Measurements from ENCODE around the gene AHI1. TPM values are rescaled to one million over a fixed set of nuclear protein-coding genes. Genes with fewer than 3 reads are reported as not detected.

Gene AHI1
- total RNA-seq, 1 experiment from 2014 or later = 11.3 TPM

DNA sequence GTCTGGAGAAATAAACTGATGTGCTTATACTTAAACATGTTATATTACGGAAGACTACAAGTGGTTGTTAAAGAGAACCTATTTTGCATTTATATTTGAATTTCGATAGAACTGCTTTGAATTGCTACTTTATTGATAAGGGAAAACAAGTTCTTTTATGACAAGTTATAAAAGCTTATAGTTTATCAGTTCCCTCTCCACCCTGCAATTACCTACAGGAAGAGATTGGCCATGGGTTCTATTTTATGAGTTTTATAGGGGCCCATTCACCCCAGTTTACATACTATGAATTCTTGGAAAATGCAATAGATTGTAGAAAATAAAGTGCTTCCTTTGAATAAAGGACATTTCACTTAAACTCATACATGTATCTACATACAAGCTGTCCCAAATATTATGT lies 144.4 kb downstream of the AHI1 start:
- TF ChIP-seq, protein P1, sequence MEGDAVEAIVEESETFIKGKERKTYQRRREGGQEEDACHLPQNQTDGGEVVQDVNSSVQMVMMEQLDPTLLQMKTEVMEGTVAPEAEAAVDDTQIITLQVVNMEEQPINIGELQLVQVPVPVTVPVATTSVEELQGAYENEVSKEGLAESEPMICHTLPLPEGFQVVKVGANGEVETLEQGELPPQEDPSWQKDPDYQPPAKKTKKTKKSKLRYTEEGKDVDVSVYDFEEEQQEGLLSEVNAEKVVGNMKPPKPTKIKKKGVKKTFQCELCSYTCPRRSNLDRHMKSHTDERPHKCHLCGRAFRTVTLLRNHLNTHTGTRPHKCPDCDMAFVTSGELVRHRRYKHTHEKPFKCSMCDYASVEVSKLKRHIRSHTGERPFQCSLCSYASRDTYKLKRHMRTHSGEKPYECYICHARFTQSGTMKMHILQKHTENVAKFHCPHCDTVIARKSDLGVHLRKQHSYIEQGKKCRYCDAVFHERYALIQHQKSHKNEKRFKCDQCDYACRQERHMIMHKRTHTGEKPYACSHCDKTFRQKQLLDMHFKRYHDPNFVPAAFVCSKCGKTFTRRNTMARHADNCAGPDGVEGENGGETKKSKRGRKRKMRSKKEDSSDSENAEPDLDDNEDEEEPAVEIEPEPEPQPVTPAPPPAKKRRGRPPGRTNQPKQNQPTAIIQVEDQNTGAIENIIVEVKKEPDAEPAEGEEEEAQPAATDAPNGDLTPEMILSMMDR (IDR thresholded peaks at IDR 0.05; ENCODE audit: insufficient read depth in 1 of 2, low read depth in 1 of 2, low read length in 1 of 2, severe bottlenecking in 1 of 2, unreplicated experiment in 1 of 2) = no peak

DNA sequence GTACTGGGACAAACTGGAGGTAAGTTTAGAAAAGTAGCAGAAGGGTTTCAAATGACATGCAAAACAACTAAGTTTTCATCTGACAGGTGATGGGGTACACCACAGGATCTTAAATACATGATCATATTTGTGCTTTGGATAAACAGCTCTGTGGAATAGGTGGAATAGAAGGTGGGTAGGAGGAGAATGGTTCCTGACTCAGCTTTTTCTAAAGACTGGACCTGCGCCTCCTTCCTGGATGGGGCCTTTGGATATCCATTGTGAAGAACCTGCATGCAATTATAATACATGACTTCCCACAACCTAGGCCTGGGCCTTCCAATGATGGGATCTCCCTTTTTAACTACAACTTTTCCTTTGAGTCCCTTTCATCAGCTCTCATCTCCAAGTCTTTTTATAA lies 145.9 kb downstream of the AHI1 start:
- H3K27ac Mint-ChIP-seq (ENCODE audit: unreplicated experiment) = no peak overlapping the region
- Histone ChIP-seq H3K4me3 (ENCODE audit: low read depth, low read length) (no peak overlapping the region), H3K27me3 (replicated peaks; ENCODE audit: control insufficient read depth, insufficient read depth, low read length) (no peaks in the 10 kb centered on the region), H3K9me3 (no peaks in the 10 kb centered on the region), H3K4me1 (no peaks in the 10 kb centered on the region), H3K36me3 (ENCODE audit: control insufficient read depth, insufficient read depth, low read length) (no peaks in the 10 kb centered on the region)
- no peaks in the 10 kb centered on the region for H3K36me3 Mint-ChIP-seq (ENCODE audit: insufficient read depth, unreplicated experiment)
- TF ChIP-seq, protein P1 (IDR thresholded peaks at IDR 0.05; ENCODE audit: insufficient read depth in 1 of 2, low read depth in 1 of 2, low read length in 1 of 2, severe bottlenecking in 1 of 2, unreplicated experiment in 1 of 2) = no peak
- no peaks in the 10 kb centered on the region for H3K9me3 Mint-ChIP-seq (ENCODE audit: unreplicated experiment)
- intact Hi-C loops (cut with micrococcal nuclease; ENCODE audit: unreplicated experiment) = no loop called here
- H3K4me3 Mint-ChIP-seq (ENCODE audit: unreplicated experiment) = no peak overlapping the region
- H3K27me3 Mint-ChIP-seq (ENCODE audit: insufficient read depth, unreplicated experiment) = no peaks in the 10 kb centered on the region
- no peaks in the 10 kb centered on the region for H3K4me1 Mint-ChIP-seq (ENCODE audit: low read depth, unreplicated experiment)
- POLR2A ChIA-PET = no interaction called here
- CTCF ChIA-PET = no interaction called here
- no TSS peak for BruUV-seq (replicated peaks)
- no peak for DNase-seq

More for the DNA sequence above, 144.4 kb downstream of the AHI1 start:
- H3K4me1 Mint-ChIP-seq (ENCODE audit: low read depth, unreplicated experiment) = no peaks in the 10 kb centered on the region
- ChIA-PET POLR2A (no interaction called here), CTCF (no interaction called here)
- Histone ChIP-seq H3K36me3 (ENCODE audit: control insufficient read depth, insufficient read depth, low read length) (no peaks in the 10 kb centered on the region), H3K27me3 (replicated peaks; ENCODE audit: control insufficient read depth, insufficient read depth, low read length) (no peaks in the 10 kb centered on the region), H3K4me1 (no peaks in the 10 kb centered on the region), H3K4me3 (ENCODE audit: low read depth, low read length) (no peak overlapping the region), H3K9me3 (no peaks in the 10 kb centered on the region)
- intact Hi-C loops (cut with micrococcal nuclease; ENCODE audit: unreplicated experiment) = no loop called here
- no TSS peak for BruUV-seq (replicated peaks)
- H3K27me3 Mint-ChIP-seq (ENCODE audit: insufficient read depth, unreplicated experiment) = no peaks in the 10 kb centered on the region
- H3K4me3 Mint-ChIP-seq (ENCODE audit: unreplicated experiment) = no peak overlapping the region
- H3K36me3 Mint-ChIP-seq (ENCODE audit: insufficient read depth, unreplicated experiment) = no peaks in the 10 kb centered on the region
- no peaks in the 10 kb centered on the region for H3K9me3 Mint-ChIP-seq (ENCODE audit: unreplicated experiment)
- no peak for DNase-seq
- no peak overlapping the region for H3K27ac Mint-ChIP-seq (ENCODE audit: unreplicated experiment)

DNA sequence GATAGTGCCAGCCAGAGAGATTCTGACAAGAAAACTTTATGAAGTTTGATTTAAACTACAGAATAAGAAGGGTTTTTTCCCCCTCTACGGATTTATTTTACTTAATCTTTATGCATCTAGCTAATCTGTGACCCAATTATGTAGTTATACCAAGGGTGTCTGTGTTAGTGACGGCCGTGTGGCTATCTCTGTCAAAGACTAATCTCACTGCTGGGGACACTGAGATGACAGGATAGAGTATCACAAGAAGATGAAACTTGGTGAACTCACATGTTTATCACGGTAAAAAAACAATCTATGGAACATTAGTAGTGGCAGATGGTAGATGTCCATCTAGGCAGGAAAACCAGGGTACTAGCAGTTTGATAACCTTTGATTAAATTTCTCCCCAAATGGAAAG lies 149.7 kb downstream of the AHI1 start:
- Mint-ChIP-seq H3K36me3 (ENCODE audit: insufficient read depth, unreplicated experiment) (no peaks in the 10 kb centered on the region), H3K4me1 (ENCODE audit: low read depth, unreplicated experiment) (no peaks in the 10 kb centered on the region), H3K27me3 (ENCODE audit: insufficient read depth, unreplicated experiment) (no peaks in the 10 kb centered on the region), H3K9me3 (ENCODE audit: unreplicated experiment) (no peaks in the 10 kb centered on the region), H3K27ac (ENCODE audit: unreplicated experiment) (no peak overlapping the region), H3K4me3 (ENCODE audit: unreplicated experiment) (no peak overlapping the region)
- TF ChIP-seq, protein P1 (IDR thresholded peaks at IDR 0.05; ENCODE audit: insufficient read depth in 1 of 2, low read depth in 1 of 2, low read length in 1 of 2, severe bottlenecking in 1 of 2, unreplicated experiment in 1 of 2) = no peak
- DNase-seq = no peak
- ChIA-PET CTCF (no interaction called here), POLR2A (no interaction called here)
- no TSS peak for BruUV-seq (replicated peaks)
- Histone ChIP-seq H3K27me3 (replicated peaks; ENCODE audit: control insufficient read depth, insufficient read depth, low read length) (no peaks in the 10 kb centered on the region), H3K4me3 (ENCODE audit: low read depth, low read length) (no peak overlapping the region), H3K9me3 (no peaks in the 10 kb centered on the region), H3K4me1 (no peaks in the 10 kb centered on the region), H3K36me3 (ENCODE audit: control insufficient read depth, insufficient read depth, low read length) (no peaks in the 10 kb centered on the region)
- intact Hi-C loops (cut with micrococcal nuclease; ENCODE audit: unreplicated experiment) = no loop called here

Measured in Caco-2 (cell line).